Fibroblast of villous mesenchyme (primary cell): ENCODE measurements around the gene ZNF672. TPM values are rescaled to one million over a fixed set of nuclear protein-coding genes. Genes with fewer than 3 reads are reported as not detected.

ENCODE experiments used
- DNase-seq: peaks from one replicate; pipeline ENCODE4 v3.0.0-alpha.2; 2010; ENCODE audit warnings: low read depth
- H3K4me3 ChIP-seq: 2 replicates; pipeline ENCODE4 v1.5.1; 2011; ENCODE audit warnings: low read depth, mild to moderate bottlenecking, low read length
- total RNA-seq: library from RNA; depleted of rRNA; stranded (reverse); fragments of >200 nt; gene quantifications from 2 replicates; pipeline ENCODE4 v1.2.3, GENCODE V29; 2012
- TF ChIP-seq, protein P1 (sequence below): IDR thresholded peaks from 2 replicates; pipeline ENCODE4 v1.5.1; 2012; ENCODE audit warnings: low read depth, mild to moderate bottlenecking, low read length; ENCODE audit not compliant: insufficient read depth

The ZNF672 gene
- total RNA-seq, 1 donor, result 19.4 TPM

- TF ChIP-seq, protein P1, sequence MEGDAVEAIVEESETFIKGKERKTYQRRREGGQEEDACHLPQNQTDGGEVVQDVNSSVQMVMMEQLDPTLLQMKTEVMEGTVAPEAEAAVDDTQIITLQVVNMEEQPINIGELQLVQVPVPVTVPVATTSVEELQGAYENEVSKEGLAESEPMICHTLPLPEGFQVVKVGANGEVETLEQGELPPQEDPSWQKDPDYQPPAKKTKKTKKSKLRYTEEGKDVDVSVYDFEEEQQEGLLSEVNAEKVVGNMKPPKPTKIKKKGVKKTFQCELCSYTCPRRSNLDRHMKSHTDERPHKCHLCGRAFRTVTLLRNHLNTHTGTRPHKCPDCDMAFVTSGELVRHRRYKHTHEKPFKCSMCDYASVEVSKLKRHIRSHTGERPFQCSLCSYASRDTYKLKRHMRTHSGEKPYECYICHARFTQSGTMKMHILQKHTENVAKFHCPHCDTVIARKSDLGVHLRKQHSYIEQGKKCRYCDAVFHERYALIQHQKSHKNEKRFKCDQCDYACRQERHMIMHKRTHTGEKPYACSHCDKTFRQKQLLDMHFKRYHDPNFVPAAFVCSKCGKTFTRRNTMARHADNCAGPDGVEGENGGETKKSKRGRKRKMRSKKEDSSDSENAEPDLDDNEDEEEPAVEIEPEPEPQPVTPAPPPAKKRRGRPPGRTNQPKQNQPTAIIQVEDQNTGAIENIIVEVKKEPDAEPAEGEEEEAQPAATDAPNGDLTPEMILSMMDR, result no peak
- DNase-seq, result no peak
- no peak overlapping the region for H3K4me3 ChIP-seq
Observed at GRCh38 chr1:248855580-248855979, 17.6 kb downstream of the ZNF672 start.

- TF ChIP-seq, protein P1, result no peak
- H3K4me3 ChIP-seq, result no peak overlapping the region
- no peak for DNase-seq
Observed at GRCh38 chr1:248856176-248856575, 18.2 kb downstream of the ZNF672 start.

DNA sequence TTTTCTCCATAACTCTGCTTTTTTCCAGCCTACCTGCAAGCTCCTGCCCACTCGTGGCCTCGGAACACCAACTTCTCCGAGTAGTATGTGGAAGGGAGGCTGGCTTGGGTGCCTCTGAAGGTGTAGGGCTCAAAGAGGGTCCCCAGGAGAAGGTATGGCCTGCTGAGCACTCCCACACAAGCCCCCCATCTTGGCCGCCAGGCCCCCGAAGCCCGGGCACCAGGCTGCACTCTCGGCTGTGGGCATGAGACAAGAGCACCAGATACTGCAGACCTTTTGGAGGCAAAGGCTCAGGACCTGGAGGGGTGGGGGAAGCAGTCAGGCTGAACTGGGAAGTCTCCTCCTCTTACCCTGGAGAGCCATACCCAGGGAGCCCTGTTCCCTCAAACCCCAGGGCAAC, 19.2 kb downstream of the ZNF672 start:
- peak overlapping the region; percentile 84 for H3K4me3 ChIP-seq
- DNase-seq, result no peak
- TF ChIP-seq, protein P1, result no peak

- DNase-seq, result no peak
- TF ChIP-seq, protein P1, result no peak
- peak overlapping the region; percentile 84 for H3K4me3 ChIP-seq
Observed at GRCh38 chr1:248857749-248858095, 19.7 kb downstream of the ZNF672 start.

- H3K4me3 ChIP-seq, result peak overlapping the region; percentile 84
- TF ChIP-seq, protein P1, result peak; percentile 28
- peak; percentile 67 for DNase-seq
Observed at GRCh38 chr1:248858096-248858890, 20.3 kb downstream of the ZNF672 start.

GRCh38 chr1:248858891-248859889, 21.2 kb downstream of the ZNF672 start, which contains the start of gene ZNF692:
Gene ZNF692, minus strand, starts transcription at chr1:248859085. Its CDS starts 776 bp downstream, at chr1:248858309.
- peak; percentile 98 for DNase-seq
- peak within 1 kb of the TSS; percentile 84 for H3K4me3 ChIP-seq
- TF ChIP-seq, protein P1, result no peak
